Activated CD4-positive, CD25-positive, alpha-beta regulatory T cell (primary cell): Measurements from ENCODE around the gene ZC3H12A.

Experiments
- DNase-seq, 4 experiments: peaks; one replicate each; lab custom pipeline; 2025; lab: John Stamatoyannopoulos, UW

ZC3H12A gene

GRCh38 chr1:37474046-37474696 is at the start of gene ZC3H12A:
ZC3H12A (plus strand) TSS chr1:37474580; CDS start chr1:37475497, 917 bp downstream.
- peak; percentile 81 to 92 (median 90) for DNase-seq

- no peak for DNase-seq
Observed at GRCh38 chr1:37425221-37425620, 49.2 kb upstream of the ZC3H12A start.

GRCh38 chr1:37429029-37429428 is 45.4 kb upstream of the ZC3H12A start:
- no peak for DNase-seq

GRCh38 chr1:37430103-37430985 is 44.0 kb upstream of the ZC3H12A start:
- DNase-seq = no peak

- no peak for DNase-seq
Observed at GRCh38 chr1:37432716-37433115, 41.7 kb upstream of the ZC3H12A start.

- no peak for DNase-seq
Observed at GRCh38 chr1:37433171-37433570, 41.2 kb upstream of the ZC3H12A start.

GRCh38 chr1:37434292-37435225 is 39.8 kb upstream of the ZC3H12A start:
- DNase-seq = peak; percentile 47 to 69 (median 58)

GRCh38 chr1:37437087-37437486 is 37.3 kb upstream of the ZC3H12A start:
- DNase-seq = no peak

- no peak for DNase-seq
Observed at GRCh38 chr1:37438037-37438868, 36.1 kb upstream of the ZC3H12A start.

- DNase-seq = no peak
Observed at GRCh38 chr1:37438869-37439343, 35.5 kb upstream of the ZC3H12A start.

- DNase-seq = no peak
Observed at GRCh38 chr1:37439349-37439995, 34.9 kb upstream of the ZC3H12A start.

GRCh38 chr1:37441490-37441889 is 32.9 kb upstream of the ZC3H12A start:
- DNase-seq = no peak

- DNase-seq = no peak
Observed at GRCh38 chr1:37442139-37442538, 32.2 kb upstream of the ZC3H12A start.

GRCh38 chr1:37442644-37443043 is 31.7 kb upstream of the ZC3H12A start:
- DNase-seq = no peak

GRCh38 chr1:37446874-37447273 is 27.5 kb upstream of the ZC3H12A start:
- DNase-seq = no peak

GRCh38 chr1:37448185-37448584 is 26.2 kb upstream of the ZC3H12A start:
- DNase-seq = no peak

- no peak for DNase-seq
Observed at GRCh38 chr1:37448691-37449417, 25.5 kb upstream of the ZC3H12A start.

GRCh38 chr1:37449936-37450335 is 24.4 kb upstream of the ZC3H12A start:
- DNase-seq = no peak

GRCh38 chr1:37452416-37452815 is 22.0 kb upstream of the ZC3H12A start:
- no peak for DNase-seq

- DNase-seq = no peak
Observed at GRCh38 chr1:37453647-37454046, 20.7 kb upstream of the ZC3H12A start.
